Stimulated activated CD8-positive, alpha-beta memory T cell treated with anti-CD3 and anti-CD28 coated beads, Interleukin-4, amount 100 ng/mL, for 4 hours (primary cell): Measurements from ENCODE around the gene SLC24A3.
A peak's percentile ranks its signal among the peaks of the same experiment; 100 is the strongest.

ENCODE experiments used
- DNase-seq, 2 donors: peaks; one replicate each; pipeline ENCODE4 v3.0.0-alpha.2; 2020; ENCODE audit warnings: low read depth in 2 of 2, low spot score in 1 of 2

Gene SLC24A3

DNA sequence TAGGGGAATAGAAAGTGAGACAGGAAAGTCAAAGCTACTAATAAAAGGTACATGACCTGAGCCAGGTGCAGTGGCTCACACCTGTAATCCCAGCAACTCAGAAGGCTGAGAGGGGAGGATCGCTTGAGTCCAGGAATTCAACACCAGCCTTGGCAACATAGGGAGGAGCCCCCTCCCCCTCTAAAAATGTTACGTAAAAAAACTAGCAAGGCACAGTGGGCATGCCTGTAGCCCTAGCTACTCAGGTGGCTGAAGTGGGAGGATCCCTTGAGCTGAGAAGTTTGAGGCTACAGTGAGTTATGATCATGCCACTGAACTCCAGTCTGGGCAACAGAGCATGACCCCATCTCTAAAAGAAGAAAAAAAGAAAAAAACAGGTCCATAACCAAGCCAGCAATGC, 359.6 kb downstream of the SLC24A3 start:
- DNase-seq = no peak

DNA sequence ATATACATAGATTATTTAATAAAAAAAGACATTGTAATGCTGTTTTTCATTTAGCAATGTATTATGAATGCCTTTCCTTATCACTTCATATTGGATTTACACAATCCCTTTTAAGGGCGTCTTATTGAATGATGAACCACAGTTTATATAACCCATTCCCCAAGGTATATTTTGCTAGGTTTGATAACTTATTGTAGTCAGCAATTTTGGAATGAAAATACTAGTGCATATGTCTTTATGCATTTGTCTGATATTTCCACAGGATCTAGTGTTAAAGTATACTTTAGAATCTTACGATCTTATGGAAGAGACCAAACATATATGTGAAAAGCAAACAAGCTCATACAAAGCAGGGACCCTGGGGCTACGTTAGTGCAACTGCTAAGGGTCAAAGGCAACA, 365.2 kb downstream of the SLC24A3 start:
- DNase-seq = no peak

GRCh38 chr20:19582782-19583181, 370.3 kb downstream of the SLC24A3 start:
- no peak for DNase-seq

- peak; percentile 6 to 13 for DNase-seq
Observed at GRCh38 chr20:19583532-19584175, 371.2 kb downstream of the SLC24A3 start.

DNA sequence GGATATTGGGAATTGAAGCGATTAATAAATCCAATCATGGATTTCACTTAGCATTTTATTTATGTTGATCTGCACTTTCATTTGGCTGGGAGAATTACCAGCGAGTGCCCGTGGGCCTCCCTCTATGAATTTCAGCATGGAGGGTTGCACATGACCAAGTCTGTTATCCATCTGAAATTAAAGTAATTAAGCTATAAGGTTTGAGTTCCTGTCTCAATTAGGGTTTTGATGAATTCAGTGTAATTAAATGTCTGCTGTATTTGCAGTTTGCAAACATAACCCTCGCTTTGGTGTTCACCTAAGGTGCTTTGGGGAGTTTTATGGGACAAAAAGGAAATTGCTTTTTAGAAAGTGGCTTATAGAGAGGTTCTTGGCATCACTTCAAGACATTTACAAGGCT, 375.8 kb downstream of the SLC24A3 start:
- DNase-seq = no peak

GRCh38 chr20:19588732-19589131, 376.3 kb downstream of the SLC24A3 start:
- no peak for DNase-seq

DNA sequence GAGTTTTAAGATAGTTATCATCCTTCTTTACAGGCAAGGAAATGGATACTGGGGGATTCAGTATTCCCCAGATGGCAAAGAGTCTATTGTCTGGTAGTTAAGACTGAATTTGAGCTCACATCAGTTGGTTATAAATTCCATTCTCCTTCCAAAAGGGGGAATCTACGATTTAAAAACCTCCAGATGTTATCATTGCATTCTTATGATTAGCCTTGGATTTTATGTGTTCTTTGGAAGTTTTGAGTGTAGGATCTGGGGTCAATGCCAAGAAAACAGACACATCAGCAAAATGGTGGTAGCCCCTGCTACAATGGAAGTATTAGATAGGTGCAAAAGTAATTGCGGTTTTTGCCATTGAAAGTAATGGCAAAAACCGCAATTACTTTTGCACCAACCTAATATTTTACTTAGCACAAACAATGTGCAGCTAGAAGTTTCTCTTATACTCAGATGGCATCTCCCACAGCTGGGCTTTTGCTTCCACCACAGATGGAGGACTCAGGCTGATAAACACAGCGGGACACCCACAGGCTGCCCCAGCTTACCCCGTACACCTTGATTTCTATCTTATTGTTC, 377.4 kb downstream of the SLC24A3 start:
- DNase-seq = no peak

- DNase-seq = no peak
Observed at GRCh38 chr20:19590382-19590781, 377.9 kb downstream of the SLC24A3 start.

DNA sequence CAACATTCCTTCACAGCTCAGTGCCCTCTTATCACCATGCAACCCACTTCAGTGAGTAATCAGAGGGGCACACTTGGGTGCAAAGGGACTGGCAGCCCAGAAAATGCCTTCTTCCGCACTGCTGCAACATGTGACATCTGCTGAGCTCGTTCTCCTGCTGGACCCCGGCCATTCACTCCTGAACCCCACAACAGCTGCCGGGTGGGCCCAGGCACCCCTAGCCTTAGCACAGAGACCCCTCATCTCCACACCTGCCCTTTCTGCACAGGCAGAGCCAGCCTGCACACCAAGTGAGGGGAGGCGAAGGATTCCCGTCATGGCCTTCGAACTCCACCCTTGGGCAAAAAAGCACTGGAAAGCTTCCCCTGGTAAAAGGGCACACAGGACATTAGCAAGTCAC, 381.3 kb downstream of the SLC24A3 start:
- DNase-seq = no peak

- no peak for DNase-seq
Observed at GRCh38 chr20:19594896-19595295, 382.5 kb downstream of the SLC24A3 start.

DNA sequence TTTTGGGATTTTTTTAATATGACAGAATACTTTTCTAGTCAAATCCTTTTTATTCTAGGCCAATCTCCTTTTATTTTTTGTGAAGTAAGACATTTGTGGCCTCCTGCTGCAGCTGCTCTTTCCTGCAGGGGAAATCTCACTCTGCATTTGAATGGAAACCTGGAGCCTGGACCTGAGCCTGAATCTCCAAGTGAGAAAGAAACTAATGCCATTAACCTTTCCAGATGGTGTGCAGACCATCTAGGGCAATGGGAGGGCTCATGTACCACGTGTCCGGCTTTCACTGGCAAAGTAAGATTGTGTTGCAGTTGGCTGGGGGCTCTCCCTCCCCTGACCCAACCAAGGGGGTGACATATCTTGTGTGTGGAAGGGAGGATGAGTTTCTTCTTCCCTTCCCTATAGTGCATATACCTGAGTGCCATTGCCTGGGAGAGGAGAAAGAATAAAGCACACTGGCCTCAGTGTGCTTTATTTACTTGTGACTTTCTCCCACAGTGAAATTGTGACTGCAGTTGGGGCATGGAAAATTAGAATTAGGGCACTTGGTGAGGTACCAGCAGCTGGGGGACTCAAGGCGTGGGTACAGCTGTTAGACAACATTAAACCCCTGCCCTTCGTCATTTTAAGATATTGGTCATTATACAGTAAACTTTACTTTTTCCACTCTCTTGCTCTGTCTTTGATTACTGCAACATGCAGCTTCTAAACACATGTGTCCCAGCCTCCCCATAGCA, 385.8 kb downstream of the SLC24A3 start:
- no peak for DNase-seq

GRCh38 chr20:19599200-19599599, 386.8 kb downstream of the SLC24A3 start:
- no peak for DNase-seq

DNA sequence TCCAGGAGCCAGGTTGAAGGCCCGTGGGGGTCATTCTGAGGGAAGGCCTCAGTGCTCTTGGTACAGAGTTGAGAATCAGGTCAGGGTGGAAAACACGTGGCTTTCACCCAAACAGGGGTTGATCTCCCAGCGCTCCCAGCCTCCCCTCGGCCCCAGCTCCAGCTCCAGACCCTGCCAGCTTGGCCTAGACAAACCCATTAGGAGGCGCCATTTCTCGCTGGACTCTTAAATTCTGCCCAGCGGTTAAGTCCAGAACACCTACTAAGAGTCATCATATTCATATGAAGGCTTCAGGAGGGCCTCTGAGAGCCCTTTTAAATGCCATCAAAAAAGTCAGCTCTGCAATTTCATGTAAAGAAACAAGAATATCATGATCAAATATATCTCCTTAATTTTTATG, 387.6 kb downstream of the SLC24A3 start:
- no peak for DNase-seq

DNA sequence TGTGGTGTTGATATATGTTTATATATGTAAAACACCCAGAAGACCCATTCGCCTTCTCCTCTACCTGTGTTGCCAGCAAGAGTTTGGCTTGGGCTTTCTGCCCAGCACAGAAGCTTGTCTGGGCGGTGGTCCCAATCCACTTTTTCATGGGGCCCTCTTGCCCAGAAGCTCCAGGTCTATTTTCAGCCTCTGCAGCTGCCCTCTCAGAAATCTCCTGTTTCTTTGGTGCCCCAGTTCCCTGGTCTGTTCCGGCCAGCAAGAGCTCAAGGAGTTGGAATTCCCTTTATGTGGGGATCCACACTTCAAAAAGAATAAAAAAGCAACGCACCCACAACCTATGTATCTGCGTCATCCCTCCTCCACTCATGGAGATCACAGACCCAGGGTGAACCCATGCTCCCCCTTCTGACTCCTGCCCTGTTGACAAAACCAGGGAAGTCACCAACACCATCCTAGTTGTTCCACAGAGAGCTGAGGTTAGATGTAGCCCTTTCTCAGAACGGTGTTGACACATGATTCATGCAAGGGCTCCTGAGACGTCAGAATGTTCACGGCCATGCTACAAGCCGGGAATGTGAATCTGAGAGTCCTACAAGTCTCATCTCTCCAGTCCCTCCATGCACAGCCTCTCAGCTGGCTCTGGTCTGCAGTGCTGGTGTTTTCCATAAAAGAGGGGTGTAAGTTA, 388.8 kb downstream of the SLC24A3 start:
- DNase-seq = no peak

- no peak for DNase-seq
Observed at GRCh38 chr20:19602675-19603375, 390.4 kb downstream of the SLC24A3 start.

- DNase-seq = no peak
Observed at GRCh38 chr20:19603376-19603750, 390.9 kb downstream of the SLC24A3 start.

DNA sequence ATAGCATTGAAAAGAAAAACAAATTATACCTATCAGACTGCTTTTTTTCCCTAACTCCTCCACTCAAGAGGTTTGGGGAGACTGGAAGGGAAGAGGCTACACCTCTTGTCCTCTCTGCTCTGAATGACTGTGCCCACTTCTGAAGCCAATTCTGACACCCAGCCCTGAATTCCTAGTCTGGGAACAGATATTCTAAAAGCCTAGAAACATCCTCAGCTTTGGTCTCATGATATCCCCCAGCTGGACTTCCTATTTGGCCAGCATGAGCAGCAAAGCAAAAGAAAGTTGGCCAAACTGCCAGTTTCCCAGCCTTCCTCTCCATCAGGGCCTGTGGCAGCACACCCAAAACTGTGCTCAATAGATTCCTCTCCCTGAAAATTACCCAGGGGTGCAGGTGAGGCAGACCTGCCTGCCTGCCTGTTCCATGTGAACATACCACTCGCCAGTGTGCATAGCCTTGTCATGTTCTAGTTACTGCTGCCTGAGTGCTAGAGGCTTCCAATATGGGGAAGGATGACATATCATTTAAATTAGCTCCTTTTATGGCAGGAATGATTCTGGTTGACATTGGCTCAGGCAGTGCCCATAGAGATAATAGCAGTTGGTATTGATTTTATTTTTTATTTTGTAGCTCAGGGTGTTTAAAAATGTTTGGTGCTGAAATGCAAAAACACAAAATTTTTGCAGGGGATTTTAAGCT, 393.5 kb downstream of the SLC24A3 start:
- DNase-seq = no peak

GRCh38 chr20:19609642-19610223, 397.3 kb downstream of the SLC24A3 start:
- no peak for DNase-seq

DNA sequence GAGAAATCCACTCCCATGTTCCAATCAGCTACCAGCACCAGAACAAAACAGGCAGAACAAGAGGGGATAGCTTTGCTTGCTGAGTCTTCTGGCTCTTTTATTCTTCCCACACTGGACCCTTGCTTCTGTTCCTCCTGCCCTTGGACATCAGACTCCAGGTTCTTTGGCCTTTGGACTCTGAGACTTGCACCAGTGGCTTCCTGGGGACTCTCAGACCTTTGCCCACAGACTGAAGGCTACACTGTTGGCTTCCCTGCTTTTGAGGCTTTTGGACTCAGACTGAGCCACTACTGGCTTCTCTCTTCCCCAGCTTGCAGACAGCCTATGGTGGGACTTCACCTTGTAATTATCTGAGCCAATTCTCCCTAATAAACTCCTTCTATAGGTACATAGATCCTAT, 403.2 kb downstream of the SLC24A3 start:
- DNase-seq = no peak

- DNase-seq = no peak
Observed at GRCh38 chr20:19616081-19616480, 403.6 kb downstream of the SLC24A3 start.
